KMS-11 (cell line): ENCODE data around the gene FAM181A.

Experiments used
- H2AFZ ChIP-seq: fragments of 200-600 bp; sonication (generic); 2 replicates; pipeline ENCODE4 v1.6.1; 2016; ENCODE audit warnings: antibody characterized with exemption, mixed run types, low read depth
- H3K27ac ChIP-seq: fragments of 200-600 bp; sonication (generic); 2 replicates; pipeline ENCODE4 v1.6.1; 2016; ENCODE audit warnings: mild to moderate bottlenecking, mixed run types
- H3K27me3 ChIP-seq: fragments of 200-600 bp; sonication (generic); 2 replicates; pipeline ENCODE4 v1.6.1; 2017; ENCODE audit warnings: mild to moderate bottlenecking, low read depth, mixed run types, moderate library complexity; ENCODE audit not compliant: insufficient read depth
- H3K36me3 ChIP-seq: fragments of 200-600 bp; sonication (generic); 2 replicates; pipeline ENCODE4 v1.6.1; 2017; ENCODE audit warnings: mild to moderate bottlenecking, mixed run types; ENCODE audit not compliant: insufficient read depth
- H3K4me1 ChIP-seq: fragments of 200-600 bp; sonication (generic); 2 replicates; pipeline ENCODE4 v1.6.1; 2016; ENCODE audit warnings: mild to moderate bottlenecking, low read depth, mixed run types; ENCODE audit not compliant: poor library complexity, severe bottlenecking
- H3K4me2 ChIP-seq: fragments of 200-600 bp; sonication (generic); 2 replicates; pipeline ENCODE4 v1.7.0; 2016; ENCODE audit warnings: mild to moderate bottlenecking, mixed run types
- H3K4me3 ChIP-seq: fragments of 200-600 bp; sonication (generic); IDR thresholded peaks from 2 replicates; pipeline ENCODE4 v1.6.1; 2017; ENCODE audit warnings: low read depth, low read length, mixed read lengths; ENCODE audit not compliant: insufficient read depth
- H3K79me2 ChIP-seq: fragments of 200-600 bp; sonication (generic); 2 replicates; pipeline ENCODE4 v1.6.1; 2016; ENCODE audit warnings: low read depth, mixed run types; ENCODE audit not compliant: insufficient read depth
- H3K9ac ChIP-seq: fragments of 200-600 bp; sonication (generic); 2 replicates; pipeline ENCODE4 v1.6.1; 2016; ENCODE audit warnings: mild to moderate bottlenecking, mixed run types
- H4K20me1 ChIP-seq: fragments of 200-600 bp; sonication (generic); 2 replicates; pipeline ENCODE4 v1.6.1; 2016; ENCODE audit warnings: mild to moderate bottlenecking, mixed run types; ENCODE audit not compliant: insufficient read depth
- TF ChIP-seq, protein P1 (sequence below): fragments of 200-600 bp; sonication (generic); conservative IDR thresholded peaks from 2 replicates; pipeline ENCODE4 v1.6.1; 2017; ENCODE audit warnings: low read depth, mild to moderate bottlenecking, antibody characterized with exemption, low read length, moderate library complexity, mixed read lengths

Gene FAM181A

DNA sequence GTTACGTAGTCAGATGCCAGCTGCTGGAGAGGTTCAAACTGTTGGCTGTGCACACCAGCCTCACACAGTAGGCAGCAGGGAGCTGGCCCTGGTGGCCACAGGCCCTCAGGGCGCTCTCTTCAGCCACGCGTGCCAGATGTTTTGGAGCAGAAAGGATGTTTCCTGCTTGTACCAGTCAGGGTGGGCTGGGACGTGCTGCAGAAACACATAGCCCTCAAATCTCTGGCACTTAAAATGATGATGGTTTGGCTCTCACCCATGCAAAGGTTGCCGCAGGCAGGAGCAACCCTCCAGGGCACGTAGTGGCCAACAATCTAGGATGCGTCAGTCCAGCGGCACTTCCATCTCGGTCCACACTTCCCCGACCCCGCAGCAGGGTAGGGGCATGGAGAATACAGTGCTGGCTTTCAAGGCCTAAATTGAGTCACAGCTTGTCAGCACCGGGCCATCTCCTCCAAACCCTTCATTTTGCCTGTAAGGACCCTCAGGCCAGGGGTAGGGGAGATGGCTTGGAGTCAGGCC lies 1.7 kb upstream of the FAM181A start:
- Histone ChIP-seq H3K4me2 (no peak overlapping the region), H2AFZ (no peak overlapping the region), H3K4me3 (no peak overlapping the region), H3K27ac (no peak overlapping the region), H3K9ac (no peak overlapping the region), H3K4me1 (no peaks in the 10 kb centered on the region), H3K79me2 (no peaks in the 10 kb centered on the region), H4K20me1 (no peaks in the 10 kb centered on the region), H3K36me3 (no peaks in the 10 kb centered on the region), H3K27me3 (no peaks in the 10 kb centered on the region)
- TF ChIP-seq, protein P1, sequence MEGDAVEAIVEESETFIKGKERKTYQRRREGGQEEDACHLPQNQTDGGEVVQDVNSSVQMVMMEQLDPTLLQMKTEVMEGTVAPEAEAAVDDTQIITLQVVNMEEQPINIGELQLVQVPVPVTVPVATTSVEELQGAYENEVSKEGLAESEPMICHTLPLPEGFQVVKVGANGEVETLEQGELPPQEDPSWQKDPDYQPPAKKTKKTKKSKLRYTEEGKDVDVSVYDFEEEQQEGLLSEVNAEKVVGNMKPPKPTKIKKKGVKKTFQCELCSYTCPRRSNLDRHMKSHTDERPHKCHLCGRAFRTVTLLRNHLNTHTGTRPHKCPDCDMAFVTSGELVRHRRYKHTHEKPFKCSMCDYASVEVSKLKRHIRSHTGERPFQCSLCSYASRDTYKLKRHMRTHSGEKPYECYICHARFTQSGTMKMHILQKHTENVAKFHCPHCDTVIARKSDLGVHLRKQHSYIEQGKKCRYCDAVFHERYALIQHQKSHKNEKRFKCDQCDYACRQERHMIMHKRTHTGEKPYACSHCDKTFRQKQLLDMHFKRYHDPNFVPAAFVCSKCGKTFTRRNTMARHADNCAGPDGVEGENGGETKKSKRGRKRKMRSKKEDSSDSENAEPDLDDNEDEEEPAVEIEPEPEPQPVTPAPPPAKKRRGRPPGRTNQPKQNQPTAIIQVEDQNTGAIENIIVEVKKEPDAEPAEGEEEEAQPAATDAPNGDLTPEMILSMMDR, result no peak

DNA sequence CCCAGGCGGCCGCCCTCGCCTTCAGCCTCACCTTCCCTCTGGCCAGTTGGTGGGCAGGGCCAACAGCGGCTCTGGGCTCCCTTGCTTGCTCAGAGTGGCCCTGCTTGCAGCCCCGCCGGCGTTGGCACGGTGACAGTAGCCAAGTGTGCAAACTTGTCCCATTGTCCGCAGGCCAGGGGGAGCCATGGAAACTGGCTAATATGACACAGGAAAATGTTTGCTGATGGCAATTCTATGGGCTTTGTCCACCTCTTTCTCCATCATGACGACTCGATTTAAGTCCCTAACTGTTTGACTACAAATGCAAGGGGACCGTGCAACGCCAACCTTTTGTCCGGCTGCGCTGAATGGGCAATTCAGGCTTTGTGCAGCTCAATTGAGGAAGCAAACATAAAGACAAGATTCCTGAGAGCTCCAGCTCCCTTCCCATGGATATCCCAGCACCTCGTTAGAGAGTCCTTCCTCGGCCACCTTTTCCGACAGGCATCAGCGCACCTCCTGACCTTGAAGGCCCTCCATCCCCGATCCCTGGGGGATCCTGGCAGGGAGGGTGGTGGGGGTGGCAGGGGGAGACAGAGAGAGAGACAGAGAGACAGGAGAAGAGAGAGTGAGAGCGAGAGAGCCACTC lies 785 bp upstream of the FAM181A start:
- no peaks in the 10 kb centered on the region for H4K20me1 ChIP-seq
- no peaks in the 10 kb centered on the region for H3K27me3 ChIP-seq
- H3K79me2 ChIP-seq, result no peaks in the 10 kb centered on the region
- H3K4me3 ChIP-seq, result no peak overlapping the region
- no peak overlapping the region for H2AFZ ChIP-seq
- no peaks in the 10 kb centered on the region for H3K4me1 ChIP-seq
- H3K9ac ChIP-seq, result no peak overlapping the region
- TF ChIP-seq, protein P1, result no peak
- no peak overlapping the region for H3K27ac ChIP-seq
- no peaks in the 10 kb centered on the region for H3K36me3 ChIP-seq
- no peak overlapping the region for H3K4me2 ChIP-seq

DNA sequence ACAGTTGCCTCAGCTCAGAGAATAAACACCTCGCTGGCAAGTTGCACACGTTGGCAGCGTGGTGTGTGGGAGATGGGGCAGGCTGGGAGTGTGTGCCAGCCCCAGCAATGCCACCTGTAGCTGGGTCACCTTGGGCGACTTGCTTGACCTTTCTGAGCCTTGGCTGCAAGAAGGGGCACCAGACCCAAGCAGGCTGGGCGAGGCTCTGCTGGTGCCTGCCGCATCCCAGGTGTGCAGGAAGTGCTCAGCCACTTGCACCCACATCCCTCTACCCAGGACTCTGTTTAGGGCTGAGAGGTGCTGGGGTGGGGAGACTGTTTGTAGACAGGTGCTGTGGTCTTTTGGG lies 629 bp downstream of the FAM181A start:
- no peaks in the 10 kb centered on the region for H3K4me1 ChIP-seq
- H3K27me3 ChIP-seq, result no peaks in the 10 kb centered on the region
- no peaks in the 10 kb centered on the region for H4K20me1 ChIP-seq
- H3K4me2 ChIP-seq, result no peak overlapping the region
- no peak overlapping the region for H3K4me3 ChIP-seq
- TF ChIP-seq, protein P1, result no peak
- H3K27ac ChIP-seq, result no peak overlapping the region
- no peak overlapping the region for H3K9ac ChIP-seq
- H2AFZ ChIP-seq, result no peak overlapping the region
- no peaks in the 10 kb centered on the region for H3K36me3 ChIP-seq
- H3K79me2 ChIP-seq, result no peaks in the 10 kb centered on the region

DNA sequence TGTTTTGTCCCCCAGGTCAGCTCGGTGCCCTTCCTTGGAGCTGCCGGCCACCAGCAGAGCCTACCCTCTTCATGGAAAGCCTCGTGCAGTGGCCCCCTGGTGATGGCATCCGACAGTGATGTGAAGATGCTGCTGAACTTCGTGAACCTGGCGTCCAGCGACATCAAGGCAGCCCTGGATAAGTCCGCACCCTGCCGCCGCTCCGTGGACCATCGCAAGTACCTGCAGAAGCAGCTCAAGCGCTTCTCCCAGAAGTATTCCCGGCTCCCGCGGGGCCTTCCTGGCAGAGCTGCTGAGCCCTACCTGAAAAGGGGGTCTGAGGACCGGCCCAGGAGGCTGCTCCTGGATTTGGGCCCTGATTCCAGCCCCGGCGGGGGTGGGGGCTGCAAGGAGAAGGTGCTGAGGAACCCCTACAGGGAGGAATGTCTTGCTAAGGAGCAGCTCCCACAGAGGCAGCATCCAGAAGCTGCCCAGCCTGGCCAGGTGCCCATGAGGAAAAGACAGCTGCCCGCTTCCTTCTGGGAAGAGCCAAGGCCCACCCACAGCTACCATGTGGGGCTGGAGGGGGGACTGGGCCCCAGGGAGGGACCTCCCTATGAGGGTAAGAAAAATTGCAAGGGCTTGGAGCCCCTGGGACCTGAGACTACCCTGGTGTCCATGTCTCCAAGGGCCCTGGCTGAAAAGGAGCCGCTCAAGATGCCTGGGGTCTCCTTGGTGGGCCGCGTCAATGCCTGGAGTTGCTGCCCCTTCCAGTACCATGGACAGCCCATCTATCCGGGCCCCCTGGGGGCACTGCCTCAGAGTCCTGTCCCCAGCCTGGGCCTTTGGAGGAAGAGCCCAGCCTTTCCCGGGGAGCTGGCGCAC lies 1.3 kb downstream of the FAM181A start:
- Histone ChIP-seq H3K27ac (no peak overlapping the region), H3K9ac (no peak overlapping the region), H3K27me3 (no peaks in the 10 kb centered on the region), H3K4me3 (no peak overlapping the region), H2AFZ (no peak overlapping the region), H3K79me2 (no peaks in the 10 kb centered on the region), H3K36me3 (no peaks in the 10 kb centered on the region), H3K4me2 (no peak overlapping the region), H3K4me1 (no peaks in the 10 kb centered on the region), H4K20me1 (no peaks in the 10 kb centered on the region)
- TF ChIP-seq, protein P1, result no peak
